GM12872 (cell line): Measurements from ENCODE around the gene SYNDIG1.

ENCODE experiments used
- CTCF ChIP-seq: IDR thresholded peaks from 3 replicates; pipeline ENCODE4 v1.5.1; 2011; ENCODE audit warnings: low read depth, mild to moderate bottlenecking, low read length, moderate library complexity; ENCODE audit not compliant: insufficient read depth

Gene SYNDIG1

GRCh38 chr20:24677626-24678315, 208.3 kb downstream of the SYNDIG1 start:
- TF ChIP-seq CTCF, result no peak

GRCh38 chr20:24678351-24679106, 209.1 kb downstream of the SYNDIG1 start:
- TF ChIP-seq CTCF, result no peak

- no peak for TF ChIP-seq CTCF
Measured at GRCh38 chr20:24679448-24680047, 210.1 kb downstream of the SYNDIG1 start.

- TF ChIP-seq CTCF, result no peak
Measured at GRCh38 chr20:24681634-24682495, 212.4 kb downstream of the SYNDIG1 start.

GRCh38 chr20:24682496-24682985, 213.1 kb downstream of the SYNDIG1 start:
- TF ChIP-seq CTCF, result no peak

- no peak for TF ChIP-seq CTCF
Measured at GRCh38 chr20:24683676-24684075, 214.2 kb downstream of the SYNDIG1 start.
